HepG2 (cell line): Measurements from ENCODE around the gene PYGO2. TPM values are rescaled to one million over a fixed set of nuclear protein-coding genes. Genes with fewer than 3 reads are reported as not detected.
A peak's percentile ranks its signal among the peaks of the same experiment; 100 is the strongest.

Experiments
- CAMTA2 ChIP-seq: sonication (generic); formaldehyde crosslinking; IDR thresholded peaks from 2 replicates; pipeline ENCODE4 v1.4.0; 2020; ENCODE audit warnings: mild to moderate bottlenecking, missing genetic modification reagents, borderline replicate concordance
- DNMT1 ChIP-seq: sonication (generic); formaldehyde crosslinking; IDR thresholded peaks from 2 replicates; pipeline ENCODE4 v1.5.1; 2020; ENCODE audit warnings: mild to moderate bottlenecking, missing genetic modification reagents
- ELF4 ChIP-seq: sonication (generic); formaldehyde crosslinking; IDR thresholded peaks from 2 replicates; pipeline ENCODE4 v1.5.0; 2020; ENCODE audit warnings: missing genetic modification reagents, mild to moderate bottlenecking, moderate library complexity, borderline replicate concordance
- GFI1 ChIP-seq: sonication (generic); formaldehyde crosslinking; IDR thresholded peaks from 2 replicates; pipeline ENCODE4 v1.5.0; 2020; ENCODE audit warnings: missing genetic modification reagents, mild to moderate bottlenecking, borderline replicate concordance
- KLF12 ChIP-seq: sonication (generic); formaldehyde crosslinking; IDR thresholded peaks from 2 replicates; pipeline ENCODE4 v1.4.0; 2020; ENCODE audit warnings: missing genetic modification reagents, borderline replicate concordance
- NFATC3 ChIP-seq: sonication (generic); formaldehyde crosslinking; IDR thresholded peaks from 2 replicates; pipeline ENCODE4 v1.5.1; 2020; ENCODE audit warnings: mild to moderate bottlenecking, missing genetic modification reagents
- PHF5A ChIP-seq: IDR thresholded peaks from one replicate; pipeline ENCODE4 v1.6.1; 2018; ENCODE audit warnings: low read depth, missing genetic modification reagents; ENCODE audit not compliant: unreplicated experiment
- SMC3 ChIP-seq: IDR thresholded peaks from 2 replicates; pipeline ENCODE4 v1.6.1; 2011; ENCODE audit warnings: low read length, improper control_type of control experiment
- SOX5 ChIP-seq: IDR thresholded peaks from 2 replicates; pipeline ENCODE4 v1.6.1; 2016; ENCODE audit warnings: borderline replicate concordance
- ZNF224 ChIP-seq: sonication (generic); formaldehyde crosslinking; IDR thresholded peaks from 2 replicates; pipeline ENCODE4 v1.5.0; 2020; ENCODE audit warnings: mild to moderate bottlenecking, missing genetic modification reagents
- ZNF382 ChIP-seq: sonication (generic); formaldehyde crosslinking; IDR thresholded peaks from 2 replicates; pipeline ENCODE4 v1.5.0; 2020; ENCODE audit warnings: missing genetic modification reagents, mild to moderate bottlenecking, borderline replicate concordance
- ZNF644 ChIP-seq: IDR thresholded peaks from 2 replicates; pipeline ENCODE4 v1.6.1; 2016; ENCODE audit warnings: low read depth
- polyA plus RNA-seq, 8 experiments: library from polyadenylated mRNA; depleted of rRNA in 3 of 8; stranded (reverse) in 7 of 8; unstranded in 1 of 8; fragments of >200 nt; fragmentation: Illumina TruSeq in 4 of 8; extraction: Trizol in 4 of 8; gene quantifications; 2 replicates each; pipeline versions ENCODE4 v1.2.1 to v1.2.3, GENCODE V29; 2011 to 2016; ENCODE audit warnings: low read depth in 4 of 8, missing spikeins in 1 of 8, mixed read lengths in 1 of 8; ENCODE audit not compliant: insufficient read depth in 1 of 8
- total RNA-seq, 5 experiments: library from RNA; depleted of rRNA; stranded (reverse); fragments of >200 nt; fragmentation: Illumina TruSeq; extraction: Trizol; gene quantifications; 2 replicates each; pipeline ENCODE4 v1.2.3, GENCODE V29; 2016; ENCODE audit warnings: low read depth in 1 of 5
- TF ChIP-seq, protein P1 (sequence below): sonication (generic); formaldehyde crosslinking; IDR thresholded peaks from 2 replicates; pipeline ENCODE4 v1.4.0; 2020; ENCODE audit warnings: missing genetic modification reagents, borderline replicate concordance
- TF ChIP-seq, protein P2 (sequence below): sonication (generic); formaldehyde crosslinking; IDR thresholded peaks from 2 replicates; pipeline ENCODE4 v1.4.0; 2020; ENCODE audit warnings: missing genetic modification reagents
- TF ChIP-seq, protein P3 (sequence below): IDR thresholded peaks from 2 replicates; pipeline ENCODE4 v1.6.1; 2016; ENCODE audit warnings: low read depth, control low read depth
- TF ChIP-seq, protein P4 (sequence below): sonication (generic); formaldehyde crosslinking; IDR thresholded peaks from 2 replicates; pipeline ENCODE4 v1.5.0; 2020; ENCODE audit warnings: missing genetic modification reagents
- TF ChIP-seq, protein P5 (sequence below): sonication (generic); formaldehyde crosslinking; IDR thresholded peaks from 2 replicates; pipeline ENCODE4 v1.9.0; 2021; ENCODE audit warnings: missing genetic modification reagents, mild to moderate bottlenecking, borderline replicate concordance
- TF ChIP-seq, protein P6 (sequence below): IDR thresholded peaks from 2 replicates; pipeline ENCODE4 v1.6.1; 2016; ENCODE audit warnings: missing biosample characterization, missing genetic modification reagents, low read depth

The PYGO2 gene
- total and polyA plus RNA-seq, 2 of the 13 experiments (the other 11 are each of a cell fraction or from before 2014, with no cell fraction given) = 20.3 to 21.8 TPM

DNA sequence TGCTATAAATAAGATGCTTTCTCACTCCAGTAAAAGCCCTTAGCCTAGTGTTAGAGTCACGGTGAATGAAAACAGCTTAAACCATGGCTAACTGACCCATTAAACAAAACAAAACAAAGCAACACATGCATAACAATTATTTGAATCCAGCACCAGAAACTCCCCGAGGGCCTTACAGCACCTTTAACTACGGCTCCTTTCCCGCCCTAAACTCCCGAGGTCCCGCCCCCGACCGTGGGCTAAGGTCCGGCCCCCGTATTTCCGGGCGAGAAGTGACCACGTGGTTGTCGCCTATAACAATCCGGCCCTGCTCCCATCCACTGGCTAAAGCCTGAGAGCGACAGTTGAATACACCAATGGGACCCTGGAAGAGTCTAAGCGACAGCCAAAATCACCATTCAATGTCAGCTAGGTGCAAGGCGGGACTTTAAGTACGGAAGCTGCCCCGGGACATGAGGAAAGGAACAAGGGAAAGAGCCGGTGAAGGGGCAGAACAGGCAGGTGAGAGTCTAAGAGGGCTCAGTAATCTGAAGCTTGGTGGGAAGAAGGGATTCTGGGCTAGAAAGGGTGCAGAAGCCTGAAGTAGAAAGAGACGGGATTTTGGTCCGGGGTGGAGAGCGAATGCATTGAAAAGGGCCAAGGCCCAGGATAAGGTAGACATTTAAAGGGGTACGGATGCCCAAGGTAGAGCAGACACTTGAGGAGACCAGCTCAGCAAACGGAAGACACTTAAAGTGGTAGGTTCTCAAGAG lies 21.5 kb upstream of the PYGO2 start, which contains the start of gene FLAD1 (continued):
- TF ChIP-seq ZNF382 (CRISPR knock-in tag) (no peak), KLF12 (CRISPR knock-in tag) (no peak), NFATC3 (CRISPR knock-in tag) (no peak), ZNF224 (CRISPR knock-in tag) (0 out of 2 replicates have a peak, but pooled peaks have one; percentile 15), ZNF644 (CRISPR knock-in tag) (no peak), GFI1 (CRISPR knock-in tag) (no peak), DNMT1 (CRISPR knock-in tag) (no peak), PHF5A (CRISPR knock-in tag) (no peak), CAMTA2 (CRISPR knock-in tag) (no peak), ELF4 (peak; percentile 69; the same call in 1 of the 2 replicates), SOX5 (CRISPR knock-in tag) (peak; percentile 39; the same call in 1 of the 2 replicates), SMC3 (no peak)
- TF ChIP-seq, protein P1, sequence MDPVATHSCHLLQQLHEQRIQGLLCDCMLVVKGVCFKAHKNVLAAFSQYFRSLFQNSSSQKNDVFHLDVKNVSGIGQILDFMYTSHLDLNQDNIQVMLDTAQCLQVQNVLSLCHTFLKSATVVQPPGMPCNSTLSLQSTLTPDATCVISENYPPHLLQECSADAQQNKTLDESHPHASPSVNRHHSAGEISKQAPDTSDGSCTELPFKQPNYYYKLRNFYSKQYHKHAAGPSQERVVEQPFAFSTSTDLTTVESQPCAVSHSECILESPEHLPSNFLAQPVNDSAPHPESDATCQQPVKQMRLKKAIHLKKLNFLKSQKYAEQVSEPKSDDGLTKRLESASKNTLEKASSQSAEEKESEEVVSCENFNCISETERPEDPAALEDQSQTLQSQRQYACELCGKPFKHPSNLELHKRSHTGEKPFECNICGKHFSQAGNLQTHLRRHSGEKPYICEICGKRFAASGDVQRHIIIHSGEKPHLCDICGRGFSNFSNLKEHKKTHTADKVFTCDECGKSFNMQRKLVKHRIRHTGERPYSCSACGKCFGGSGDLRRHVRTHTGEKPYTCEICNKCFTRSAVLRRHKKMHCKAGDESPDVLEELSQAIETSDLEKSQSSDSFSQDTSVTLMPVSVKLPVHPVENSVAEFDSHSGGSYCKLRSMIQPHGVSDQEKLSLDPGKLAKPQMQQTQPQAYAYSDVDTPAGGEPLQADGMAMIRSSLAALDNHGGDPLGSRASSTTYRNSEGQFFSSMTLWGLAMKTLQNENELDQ = no peak
- TF ChIP-seq, protein P2, sequence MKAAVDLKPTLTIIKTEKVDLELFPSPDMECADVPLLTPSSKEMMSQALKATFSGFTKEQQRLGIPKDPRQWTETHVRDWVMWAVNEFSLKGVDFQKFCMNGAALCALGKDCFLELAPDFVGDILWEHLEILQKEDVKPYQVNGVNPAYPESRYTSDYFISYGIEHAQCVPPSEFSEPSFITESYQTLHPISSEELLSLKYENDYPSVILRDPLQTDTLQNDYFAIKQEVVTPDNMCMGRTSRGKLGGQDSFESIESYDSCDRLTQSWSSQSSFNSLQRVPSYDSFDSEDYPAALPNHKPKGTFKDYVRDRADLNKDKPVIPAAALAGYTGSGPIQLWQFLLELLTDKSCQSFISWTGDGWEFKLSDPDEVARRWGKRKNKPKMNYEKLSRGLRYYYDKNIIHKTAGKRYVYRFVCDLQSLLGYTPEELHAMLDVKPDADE (CRISPR knock-in tag) = no peak
- TF ChIP-seq, protein P3, sequence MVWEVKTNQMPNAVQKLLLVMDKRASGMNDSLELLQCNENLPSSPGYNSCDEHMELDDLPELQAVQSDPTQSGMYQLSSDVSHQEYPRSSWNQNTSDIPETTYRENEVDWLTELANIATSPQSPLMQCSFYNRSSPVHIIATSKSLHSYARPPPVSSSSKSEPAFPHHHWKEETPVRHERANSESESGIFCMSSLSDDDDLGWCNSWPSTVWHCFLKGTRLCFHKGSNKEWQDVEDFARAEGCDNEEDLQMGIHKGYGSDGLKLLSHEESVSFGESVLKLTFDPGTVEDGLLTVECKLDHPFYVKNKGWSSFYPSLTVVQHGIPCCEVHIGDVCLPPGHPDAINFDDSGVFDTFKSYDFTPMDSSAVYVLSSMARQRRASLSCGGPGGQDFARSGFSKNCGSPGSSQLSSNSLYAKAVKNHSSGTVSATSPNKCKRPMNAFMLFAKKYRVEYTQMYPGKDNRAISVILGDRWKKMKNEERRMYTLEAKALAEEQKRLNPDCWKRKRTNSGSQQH (CRISPR knock-in tag) = peak; percentile 57; the same call in 1 of the 2 replicates
- TF ChIP-seq, protein P4, sequence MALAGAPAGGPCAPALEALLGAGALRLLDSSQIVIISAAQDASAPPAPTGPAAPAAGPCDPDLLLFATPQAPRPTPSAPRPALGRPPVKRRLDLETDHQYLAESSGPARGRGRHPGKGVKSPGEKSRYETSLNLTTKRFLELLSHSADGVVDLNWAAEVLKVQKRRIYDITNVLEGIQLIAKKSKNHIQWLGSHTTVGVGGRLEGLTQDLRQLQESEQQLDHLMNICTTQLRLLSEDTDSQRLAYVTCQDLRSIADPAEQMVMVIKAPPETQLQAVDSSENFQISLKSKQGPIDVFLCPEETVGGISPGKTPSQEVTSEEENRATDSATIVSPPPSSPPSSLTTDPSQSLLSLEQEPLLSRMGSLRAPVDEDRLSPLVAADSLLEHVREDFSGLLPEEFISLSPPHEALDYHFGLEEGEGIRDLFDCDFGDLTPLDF (CRISPR knock-in tag) = peak; percentile 87
- TF ChIP-seq, protein P5, sequence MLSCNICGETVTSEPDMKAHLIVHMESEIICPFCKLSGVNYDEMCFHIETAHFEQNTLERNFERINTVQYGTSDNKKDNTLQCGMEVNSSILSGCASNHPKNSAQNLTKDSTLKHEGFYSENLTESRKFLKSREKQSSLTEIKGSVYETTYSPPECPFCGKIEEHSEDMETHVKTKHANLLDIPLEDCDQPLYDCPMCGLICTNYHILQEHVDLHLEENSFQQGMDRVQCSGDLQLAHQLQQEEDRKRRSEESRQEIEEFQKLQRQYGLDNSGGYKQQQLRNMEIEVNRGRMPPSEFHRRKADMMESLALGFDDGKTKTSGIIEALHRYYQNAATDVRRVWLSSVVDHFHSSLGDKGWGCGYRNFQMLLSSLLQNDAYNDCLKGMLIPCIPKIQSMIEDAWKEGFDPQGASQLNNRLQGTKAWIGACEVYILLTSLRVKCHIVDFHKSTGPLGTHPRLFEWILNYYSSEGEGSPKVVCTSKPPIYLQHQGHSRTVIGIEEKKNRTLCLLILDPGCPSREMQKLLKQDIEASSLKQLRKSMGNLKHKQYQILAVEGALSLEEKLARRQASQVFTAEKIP (CRISPR knock-in tag) = no peak
- TF ChIP-seq, protein P6, sequence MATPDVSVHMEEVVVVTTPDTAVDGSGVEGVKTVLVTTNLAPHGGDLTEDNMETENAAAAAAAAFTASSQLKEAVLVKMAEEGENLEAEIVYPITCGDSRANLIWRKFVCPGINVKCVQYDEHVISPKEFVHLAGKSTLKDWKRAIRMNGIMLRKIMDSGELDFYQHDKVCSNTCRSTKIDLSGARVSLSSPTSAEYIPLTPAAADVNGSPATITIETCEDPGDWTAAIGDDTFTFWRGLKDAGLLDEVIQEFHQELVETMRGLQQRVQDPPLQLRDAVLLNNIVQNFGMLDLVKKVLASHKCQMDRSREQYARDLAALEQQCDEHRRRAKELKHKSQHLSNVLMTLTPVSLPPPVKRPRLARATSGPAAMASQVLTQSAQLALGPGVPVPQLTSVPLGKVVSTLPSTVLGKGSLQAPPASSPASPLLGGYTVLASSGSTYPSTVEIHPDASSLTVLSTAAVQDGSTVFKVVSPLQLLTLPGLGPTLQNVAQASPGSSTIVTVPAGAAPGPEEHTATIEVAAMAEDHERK = 0 out of 2 replicates have a peak, but pooled peaks have one; percentile 14
